Measurements from ENCODE around the gene SLC35A3.
"Not testable (repeated sequence)": the region's sequence is repeated elsewhere in the genome, so short reads cannot be mapped to it uniquely, and the experiment has no call there.

The SLC35A3 gene

DNA sequence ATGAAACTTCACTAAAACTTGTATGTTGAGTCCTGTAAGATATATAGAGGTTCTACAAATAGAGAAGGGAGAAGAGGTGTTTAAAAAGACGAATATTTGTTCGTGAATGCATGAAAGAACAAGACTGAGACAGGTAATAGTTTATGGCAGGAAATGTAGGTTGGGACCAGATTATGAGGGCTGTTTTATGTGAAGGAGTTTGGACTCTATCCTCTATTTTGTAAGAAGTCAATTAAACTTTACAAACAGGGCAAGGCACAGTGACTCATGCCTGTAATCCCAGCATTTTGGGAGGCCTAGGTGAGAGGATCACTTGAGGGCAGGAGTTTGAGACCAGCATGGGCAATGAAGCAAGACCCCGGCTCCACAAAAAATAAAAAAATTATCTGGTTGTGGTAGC is 5.7 kb downstream of the SLC35A3 start:
- no peak for DNase-seq

DNA sequence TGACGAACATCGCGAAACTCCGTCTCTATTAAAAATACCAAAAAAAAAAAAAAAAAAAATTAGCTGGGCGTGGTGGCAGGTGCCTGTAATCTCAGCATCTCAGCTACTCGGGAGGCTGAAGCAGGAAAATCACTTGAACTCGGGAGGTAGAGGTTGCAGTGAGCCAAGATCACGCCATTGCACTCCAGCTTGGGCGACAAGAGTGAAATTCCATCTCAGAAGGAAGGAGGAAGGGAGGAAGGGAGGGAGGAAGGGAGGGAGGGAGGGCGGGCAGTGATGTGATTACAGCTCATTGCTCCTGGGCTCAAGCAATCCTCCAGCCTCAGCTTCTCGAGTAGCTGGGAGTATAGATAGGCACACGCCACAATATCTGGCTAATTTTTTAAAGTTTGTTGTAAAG is 7.5 kb downstream of the SLC35A3 start:
- DNase-seq, result not testable (repeated sequence)

DNA sequence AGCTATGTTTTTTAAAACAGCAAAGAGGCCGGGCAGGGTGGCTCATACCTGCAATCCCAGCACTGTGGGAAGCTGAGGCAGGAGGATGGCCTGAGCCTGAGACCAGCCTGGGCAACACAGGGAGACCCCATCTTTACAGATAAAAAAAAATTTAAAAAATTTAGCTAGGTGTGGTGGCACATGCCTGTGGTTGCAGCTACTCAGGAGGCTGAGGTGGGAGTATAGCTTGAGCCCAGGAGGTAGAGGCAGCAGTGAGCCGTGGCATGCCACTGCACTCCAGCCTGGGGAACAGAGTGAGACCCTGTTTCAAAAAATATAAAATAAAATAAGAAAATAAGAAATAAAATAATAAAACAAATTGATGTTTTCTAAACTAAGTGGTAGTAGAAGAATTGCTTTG is 8.4 kb downstream of the SLC35A3 start:
- DNase-seq, result no peak

DNA sequence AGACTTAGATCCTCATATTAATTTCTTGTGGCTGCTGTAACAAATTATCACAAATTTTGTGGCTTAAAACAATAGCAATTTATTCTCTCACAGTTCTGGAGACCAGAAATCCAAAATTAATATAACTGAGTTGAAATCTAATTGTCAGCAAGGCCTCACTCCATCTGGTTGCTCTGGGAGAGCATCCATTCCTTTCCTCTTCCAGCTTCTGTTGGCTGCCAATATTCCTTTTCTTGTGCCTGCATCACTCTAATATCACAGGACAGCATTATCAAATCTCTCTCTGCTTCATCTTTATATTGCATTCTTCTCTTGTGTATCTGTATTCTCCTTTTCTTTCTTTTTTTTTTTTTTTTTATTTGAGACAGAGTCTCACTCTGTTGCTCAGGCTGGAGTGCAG is 9.3 kb downstream of the SLC35A3 start:
- DNase-seq, result no peak

DNA sequence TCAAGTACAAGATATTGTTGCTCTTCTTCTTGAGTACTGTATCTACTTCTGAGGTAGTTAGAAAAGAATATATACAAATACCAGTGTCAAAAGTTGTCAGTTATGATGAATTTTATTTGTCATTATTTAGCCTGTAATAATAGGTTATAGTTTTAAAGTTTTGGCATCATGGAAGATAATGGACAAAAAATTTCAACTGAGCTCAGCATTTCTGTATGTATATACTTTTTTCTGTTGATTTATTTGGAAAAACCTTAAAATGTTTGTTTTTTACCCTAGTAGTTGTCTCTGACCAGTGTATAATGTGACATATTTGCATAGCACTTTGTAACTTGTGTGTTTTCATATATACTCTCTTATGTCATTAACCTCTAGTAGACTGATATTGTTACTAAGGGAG is 11.1 kb downstream of the SLC35A3 start:
- no peak for DNase-seq

DNA sequence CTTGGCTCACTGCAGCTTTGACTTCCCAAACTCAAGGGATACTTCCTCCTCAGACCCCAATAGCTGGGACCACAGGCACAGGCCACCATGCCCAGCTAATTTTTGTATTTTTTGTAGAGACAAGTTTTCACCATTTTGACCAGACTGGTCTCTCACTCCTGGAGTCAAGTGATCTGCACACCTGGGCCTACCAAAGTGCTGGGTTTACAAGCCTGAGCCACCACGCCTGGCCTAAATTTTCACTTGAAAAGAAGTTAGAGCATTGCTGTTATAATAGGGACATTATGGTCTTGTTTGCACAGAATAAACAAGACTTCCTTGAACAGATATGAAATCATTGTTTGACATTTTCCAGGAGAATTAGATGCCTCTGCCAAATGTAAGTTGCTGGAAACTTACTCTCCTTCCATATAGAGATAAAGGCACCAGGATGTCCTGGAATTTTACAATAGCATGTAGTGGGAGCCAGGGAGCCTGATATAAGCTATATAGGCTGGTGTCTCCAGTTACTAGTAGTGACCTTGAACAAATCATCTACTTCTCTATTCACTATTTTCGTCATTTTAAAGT is 16.9 kb downstream of the SLC35A3 start:
- DNase-seq, result no peak

DNA sequence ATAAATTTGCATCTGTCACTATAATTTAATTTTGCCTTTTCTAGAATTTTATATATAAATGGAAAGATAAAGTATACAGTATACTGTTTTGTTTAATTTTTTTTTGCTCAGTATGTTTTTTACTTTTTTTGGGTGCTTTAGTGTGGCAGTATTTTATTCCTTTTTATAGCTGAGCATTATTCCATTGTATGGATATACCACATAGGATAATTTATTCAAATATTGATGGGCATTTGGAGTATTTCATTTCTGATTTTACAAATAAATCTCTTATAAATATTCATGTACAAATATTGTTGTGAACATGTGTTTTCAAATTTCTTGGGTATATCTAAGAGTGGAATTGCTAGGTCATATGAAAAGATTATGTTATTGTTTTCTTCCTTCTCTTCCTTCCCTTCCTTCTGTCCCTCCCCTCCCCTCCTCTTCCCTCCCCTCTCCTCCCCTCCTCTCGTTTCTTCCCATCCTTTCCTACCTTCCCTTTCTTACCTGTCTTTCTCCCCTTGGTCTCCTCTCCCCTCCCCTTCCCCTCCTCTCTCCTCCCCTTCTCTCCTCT is 18.5 kb downstream of the SLC35A3 start:
- DNase-seq, result no peak

DNA sequence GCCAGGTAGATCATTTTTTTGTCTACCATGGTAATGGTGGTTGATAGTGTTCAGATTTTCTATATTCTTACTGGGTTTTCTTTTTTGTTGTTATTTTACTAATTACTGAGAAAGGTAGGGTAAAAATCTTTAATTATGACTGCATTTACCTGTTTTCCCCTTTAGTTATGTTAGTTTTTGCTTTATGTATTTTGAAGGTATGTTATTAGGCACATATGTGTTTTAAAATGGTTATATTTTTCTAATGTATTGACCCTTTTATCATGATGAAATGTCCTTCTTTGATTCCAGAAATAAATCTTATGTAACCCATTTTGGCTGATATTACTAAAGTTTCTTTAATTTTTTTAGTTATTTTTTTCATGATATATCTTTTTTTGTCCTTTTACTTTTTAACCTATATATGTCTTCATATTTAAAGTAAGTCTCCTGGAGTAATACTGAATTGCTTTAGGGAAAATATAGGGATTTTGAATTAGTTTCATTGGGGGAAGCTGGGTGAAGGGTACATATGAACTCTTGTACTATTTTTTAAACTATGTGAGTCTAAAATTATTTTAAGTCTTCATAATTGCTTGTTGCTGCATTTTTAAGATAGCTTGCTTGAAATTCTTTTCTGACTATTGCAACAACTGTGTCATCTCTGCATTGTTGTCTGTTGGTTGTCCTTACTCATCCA is 22.4 kb downstream of the SLC35A3 start:
- no peak for DNase-seq

DNA sequence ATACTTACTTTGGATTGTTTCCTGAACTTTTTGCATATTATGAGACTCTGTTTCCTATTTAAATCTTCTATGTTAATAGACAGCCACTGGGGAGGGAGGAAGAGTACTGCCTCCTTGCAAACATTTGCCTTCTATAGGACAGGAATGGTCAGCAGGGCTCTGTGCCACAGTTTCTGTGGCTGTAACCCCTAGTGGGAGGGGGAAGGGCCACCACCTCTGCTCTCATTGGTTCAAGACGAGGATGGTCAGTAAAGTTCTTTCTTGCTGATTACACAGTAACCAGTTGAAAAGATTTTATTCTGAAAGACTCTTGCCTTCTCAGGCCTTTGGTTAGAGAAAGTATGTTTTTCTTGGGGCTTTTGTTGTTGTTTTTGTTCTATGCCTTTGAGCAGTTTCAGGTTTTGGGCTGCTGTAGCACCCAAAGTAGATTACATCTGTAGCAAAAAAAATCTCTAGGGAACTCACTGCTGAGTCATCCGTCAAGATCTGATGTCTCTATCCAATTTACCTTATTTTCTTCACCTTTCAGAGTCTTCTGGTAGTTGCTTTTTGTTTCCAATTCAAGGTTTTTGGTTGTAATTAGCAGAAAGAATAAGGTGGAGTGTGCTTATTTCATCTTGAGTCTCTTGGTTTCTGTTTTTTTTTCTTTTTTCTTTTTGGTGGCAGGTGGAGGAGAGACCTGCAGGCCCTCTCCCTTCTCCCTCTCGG is 23.1 kb downstream of the SLC35A3 start:
- no peak for DNase-seq

DNA sequence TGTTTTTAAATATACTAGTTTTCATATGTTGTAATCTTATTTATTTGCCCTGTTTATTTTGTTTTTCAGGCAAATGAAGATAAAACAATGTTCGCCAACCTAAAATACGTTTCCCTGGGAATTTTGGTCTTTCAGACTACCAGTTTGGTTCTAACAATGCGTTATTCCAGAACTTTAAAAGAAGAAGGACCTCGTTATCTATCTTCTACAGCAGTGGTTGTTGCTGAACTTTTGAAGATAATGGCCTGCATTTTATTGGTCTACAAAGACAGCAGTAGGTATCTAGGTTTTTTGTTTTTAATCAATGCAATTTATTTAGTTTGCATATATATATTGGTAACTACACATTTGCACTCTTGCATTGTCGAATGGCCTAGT is 23.7 kb downstream of the SLC35A3 start:
- no peak for DNase-seq

DNA sequence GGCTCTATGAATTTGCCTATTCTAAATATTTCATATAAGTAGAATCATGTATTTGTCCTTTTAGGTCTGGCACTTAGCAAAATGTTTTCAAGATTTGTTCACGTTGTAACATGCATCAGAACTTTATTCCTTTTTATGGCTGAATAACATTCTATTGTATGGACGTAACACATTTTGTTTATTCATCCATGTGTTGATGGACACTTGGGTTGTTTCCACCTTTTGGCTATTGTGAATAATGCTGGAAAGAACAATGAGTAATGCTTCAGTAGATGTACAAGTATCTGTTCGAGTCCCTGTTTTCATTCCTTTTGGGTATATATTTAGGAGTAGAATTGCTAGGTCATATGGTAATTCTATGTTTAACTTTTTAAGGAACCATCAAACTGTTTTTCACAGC is 24.7 kb downstream of the SLC35A3 start:
- no peak for DNase-seq

DNA sequence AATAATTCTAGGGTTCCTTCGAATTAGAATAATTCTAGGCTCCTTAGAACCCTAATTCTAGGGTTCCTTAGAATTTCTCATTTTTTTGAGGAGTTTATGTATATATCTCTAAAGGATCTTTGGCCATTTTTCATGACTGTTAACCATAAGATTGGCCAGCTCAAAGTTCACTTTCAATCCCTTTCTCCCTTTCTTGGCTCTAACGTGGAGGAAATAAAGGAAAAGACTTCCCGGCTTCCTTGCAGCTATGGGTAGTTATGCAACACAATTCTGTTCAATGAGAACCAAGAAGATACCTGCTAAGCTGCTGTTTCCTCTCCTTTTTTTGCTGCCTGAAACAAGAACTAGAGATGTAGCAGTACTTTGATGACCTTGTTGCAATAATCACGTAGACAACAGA is 27.2 kb downstream of the SLC35A3 start:
- DNase-seq, result no peak

DNA sequence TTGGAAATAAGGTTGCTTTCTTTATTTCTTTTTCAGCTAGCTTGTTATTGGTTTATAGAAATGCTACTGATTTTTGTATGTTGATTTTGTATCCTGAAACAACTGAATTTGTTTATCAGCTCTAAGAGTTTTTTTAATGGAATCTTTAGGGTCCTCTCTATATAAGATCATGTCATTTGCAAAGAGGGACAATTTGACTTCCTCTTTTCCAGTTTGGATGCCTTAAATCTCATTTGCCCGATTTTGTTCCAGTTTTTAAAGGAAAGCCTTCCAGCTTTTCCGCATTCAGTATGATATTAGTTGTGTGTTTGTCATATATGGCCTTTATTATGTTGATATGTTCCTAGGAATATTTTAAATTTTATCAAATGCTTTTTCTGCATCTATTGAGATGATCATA is 31.7 kb downstream of the SLC35A3 start:
- no peak for DNase-seq

DNA sequence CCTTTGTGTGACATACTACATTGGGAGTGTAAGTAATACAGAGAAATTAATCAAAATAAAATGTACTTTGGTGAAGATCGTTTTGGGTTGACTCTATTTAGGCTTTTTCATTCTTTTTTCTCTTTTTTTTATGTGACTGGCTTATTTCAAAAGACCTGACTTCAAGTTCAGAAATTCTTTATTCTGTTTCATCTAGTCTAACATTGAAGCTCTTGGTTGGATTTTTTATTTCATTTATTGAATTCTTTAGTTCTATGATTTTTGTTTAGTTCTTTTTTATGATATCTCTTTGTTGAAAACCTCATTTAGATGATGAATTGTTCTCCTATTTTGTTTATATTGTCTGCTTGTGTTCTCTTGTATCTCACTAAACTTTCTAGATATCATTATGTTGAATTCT is 35.6 kb downstream of the SLC35A3 start:
- DNase-seq, result no peak

DNA sequence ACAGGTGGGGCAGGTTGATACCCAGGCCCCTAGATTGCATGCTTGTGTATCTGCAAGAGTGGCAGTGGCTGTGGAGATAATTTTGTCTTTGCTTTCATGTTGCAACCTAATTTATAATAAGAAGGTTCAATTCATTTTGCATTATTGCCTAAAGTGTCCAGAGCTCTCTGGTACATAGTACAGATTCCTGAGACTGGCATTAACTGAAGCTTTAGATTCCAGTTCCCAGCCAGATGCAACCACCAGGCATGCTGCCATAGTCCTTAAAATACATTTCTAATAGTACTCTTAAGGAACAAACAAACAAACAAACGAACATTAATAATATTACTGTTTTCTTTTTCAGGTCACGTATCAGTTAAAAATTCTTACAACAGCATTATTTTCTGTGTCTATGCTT is 36.9 kb downstream of the SLC35A3 start:
- DNase-seq, result no peak

DNA sequence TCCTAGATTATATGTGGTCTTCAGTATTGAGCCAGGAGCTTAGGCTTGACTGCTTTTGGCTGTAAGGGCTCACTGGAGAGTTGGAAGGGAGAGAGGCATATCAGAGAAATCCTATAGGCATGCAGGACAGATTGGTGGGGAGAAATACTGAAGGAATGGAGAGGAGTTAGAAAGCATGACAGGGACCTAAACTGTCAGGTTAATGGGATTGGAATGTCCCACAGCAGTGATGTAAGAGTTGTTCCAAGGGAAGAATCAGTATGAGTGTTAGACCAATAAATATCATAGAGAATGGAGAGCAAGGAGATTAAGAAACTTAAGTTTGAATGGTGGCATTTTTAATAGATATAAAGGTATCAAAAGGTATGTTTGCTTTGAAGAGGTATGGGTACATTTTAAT is 39.7 kb downstream of the SLC35A3 start:
- no peak for DNase-seq

DNA sequence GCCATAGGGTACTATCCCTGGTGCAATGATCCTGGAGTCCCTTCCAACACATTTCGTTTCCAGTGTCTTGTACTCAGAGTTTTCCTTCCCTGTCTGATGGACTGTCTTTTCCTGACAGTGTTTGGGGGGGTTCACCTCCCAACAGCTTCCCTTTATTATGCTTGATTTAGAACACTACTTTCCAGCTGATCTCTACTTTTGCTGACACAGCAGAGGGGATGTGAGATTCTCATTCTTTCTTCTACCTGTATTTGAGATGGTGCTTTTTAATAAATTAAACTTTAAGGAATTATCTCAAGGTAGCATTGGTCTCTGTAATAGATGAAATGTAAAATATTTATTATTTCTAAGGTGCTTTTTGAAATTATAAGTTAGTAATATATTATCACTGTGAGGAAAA is 41.0 kb downstream of the SLC35A3 start:
- DNase-seq, result no peak

DNA sequence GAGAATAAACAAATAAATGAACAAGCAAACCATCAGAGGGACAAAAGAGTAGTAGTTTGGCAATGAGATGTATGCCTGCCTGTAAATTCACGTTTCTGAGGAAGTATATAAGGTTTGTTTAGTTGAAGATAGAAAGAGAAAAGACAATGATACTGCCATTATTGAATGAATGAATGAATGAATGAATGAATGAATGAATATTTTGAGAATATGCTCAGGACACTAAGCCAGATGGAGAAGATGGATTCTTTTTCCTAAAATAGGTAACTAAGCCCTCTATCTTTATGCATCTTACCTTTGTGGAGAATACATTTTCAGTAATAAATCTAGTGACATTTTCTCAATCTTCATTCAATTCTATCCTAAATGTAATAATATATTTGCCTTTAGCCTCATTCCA is 49.4 kb downstream of the SLC35A3 start:
- DNase-seq, result no peak

DNA sequence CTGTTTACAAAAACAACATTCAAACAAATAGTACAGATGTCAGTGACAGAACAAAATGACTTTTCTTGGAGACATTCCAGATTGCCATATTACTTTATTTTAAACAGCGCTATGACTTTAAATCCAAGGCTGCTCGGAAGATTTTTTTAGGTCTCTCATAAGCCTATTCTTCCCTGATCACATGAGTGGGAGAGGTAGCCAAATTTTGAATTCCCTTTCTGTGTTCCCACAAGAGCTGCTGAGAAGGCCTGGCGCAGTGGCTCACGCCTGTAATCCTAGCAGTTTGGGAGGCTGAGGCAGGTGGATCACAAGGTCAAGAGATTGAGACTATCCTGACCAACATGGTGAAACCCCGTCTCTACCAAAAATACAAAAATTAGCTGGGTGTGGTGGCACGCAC is 53.7 kb downstream of the SLC35A3 start:
- no peak for DNase-seq

DNA sequence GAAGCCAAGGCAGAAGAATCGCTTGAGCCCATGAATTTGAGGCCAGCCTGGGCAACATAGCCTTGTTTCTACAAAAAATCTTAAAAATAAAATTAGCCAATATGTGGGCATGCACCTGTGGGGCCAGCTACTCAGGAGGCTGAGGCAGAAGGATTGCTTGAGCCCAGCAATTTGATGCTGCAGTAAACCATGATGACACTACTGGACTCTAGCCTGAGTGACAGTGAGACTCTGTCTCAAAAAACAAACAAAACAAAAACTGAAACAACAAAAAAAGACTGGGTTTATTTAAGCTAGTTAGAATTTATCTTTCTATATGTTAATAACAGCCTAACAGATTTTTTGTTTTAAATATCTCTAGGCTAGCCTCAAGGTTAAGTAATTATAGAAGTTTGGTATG is 57.4 kb downstream of the SLC35A3 start:
- no peak for DNase-seq

DNA sequence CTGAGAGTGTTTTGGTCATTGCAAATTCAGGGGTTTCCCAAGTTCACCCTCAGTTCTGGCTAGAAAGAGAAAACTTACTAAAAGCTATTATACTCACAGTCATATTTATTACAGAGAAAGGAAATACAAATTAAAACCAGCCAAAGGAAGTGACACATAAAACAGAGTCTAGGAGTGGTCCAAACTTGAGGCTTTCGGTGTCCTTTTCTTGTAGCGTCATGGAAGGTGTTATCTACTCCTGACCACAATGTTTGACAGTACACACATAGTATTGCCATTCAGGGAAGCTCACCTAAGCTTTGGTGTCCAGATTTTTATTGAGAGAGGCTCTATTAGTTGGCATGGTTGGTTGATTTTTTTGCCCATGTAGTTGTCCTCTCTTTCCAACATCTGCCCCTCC is 59.0 kb downstream of the SLC35A3 start:
- DNase-seq, result no peak

DNA sequence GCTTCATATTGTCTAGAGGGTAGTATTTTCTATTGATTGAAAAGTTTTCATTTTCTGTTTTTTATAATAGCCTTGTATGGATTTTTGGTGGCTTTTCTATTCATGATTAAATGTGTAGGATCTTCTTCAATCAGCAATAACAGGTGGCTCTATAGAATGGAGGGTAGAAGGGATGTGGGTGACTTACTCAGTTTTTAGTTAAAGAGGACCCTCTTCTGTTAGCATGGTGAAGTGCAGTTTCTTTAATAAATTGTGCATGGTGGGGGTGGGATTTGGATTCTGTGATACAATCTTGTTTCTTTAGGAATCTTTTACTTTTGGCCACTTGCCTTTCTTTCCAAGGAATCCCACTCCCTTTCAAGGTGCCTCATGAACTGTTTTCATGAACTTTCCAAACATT is 64.7 kb downstream of the SLC35A3 start:
- peak; percentile 5 for DNase-seq

DNA sequence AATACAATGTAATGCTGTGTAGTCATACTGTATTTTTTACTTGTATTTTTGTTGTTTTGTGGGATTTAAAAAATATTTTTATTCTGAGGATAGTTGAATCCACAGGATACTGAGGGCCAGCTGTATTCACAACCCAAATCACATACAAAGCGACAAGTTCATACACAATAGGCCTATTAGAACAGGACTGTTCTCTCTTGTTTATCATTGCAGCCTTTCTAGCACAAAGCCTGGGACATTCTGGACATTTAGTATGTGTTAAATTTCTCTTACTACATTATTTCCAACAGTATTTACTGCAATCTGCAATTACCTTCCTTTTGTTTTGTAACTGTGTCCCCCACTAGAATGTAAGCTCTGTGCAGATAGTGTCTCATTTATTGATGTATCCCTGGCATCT is 65.4 kb downstream of the SLC35A3 start:
- DNase-seq, result no peak
